Measurements from ENCODE around the gene VPS41.

VPS41 gene

GRCh38 chr7:38751416-38751815, 157.6 kb downstream of the VPS41 start:
- TF ChIP-seq CTCF (conservative IDR thresholded peaks at IDR 0.05), result no peak
- no peak for TF ChIP-seq ZFX (IDR thresholded peaks at IDR 0.05)
- H3K27ac ChIP-seq, result no peak overlapping the region

GRCh38 chr7:38748056-38748610, 160.9 kb downstream of the VPS41 start:
- no peak overlapping the region for H3K27ac ChIP-seq
- TF ChIP-seq ZFX (IDR thresholded peaks at IDR 0.05) (no peak), CTCF (conservative IDR thresholded peaks at IDR 0.05) (peak; percentile 91)

- no peak overlapping the region for H3K27ac ChIP-seq
- TF ChIP-seq CTCF (conservative IDR thresholded peaks at IDR 0.05) (no peak), ZFX (IDR thresholded peaks at IDR 0.05) (no peak)
Observed at GRCh38 chr7:38746438-38746837, 162.6 kb downstream of the VPS41 start.

GRCh38 chr7:38744746-38745145, 164.2 kb downstream of the VPS41 start:
- TF ChIP-seq CTCF (conservative IDR thresholded peaks at IDR 0.05) (no peak), ZFX (IDR thresholded peaks at IDR 0.05) (no peak)

GRCh38 chr7:38743899-38744298, 165.1 kb downstream of the VPS41 start:
- H3K27ac ChIP-seq, result no peak overlapping the region
- TF ChIP-seq ZFX (IDR thresholded peaks at IDR 0.05) (no peak), CTCF (conservative IDR thresholded peaks at IDR 0.05) (no peak)

More at GRCh38 chr7:38744746-38745145, 164.2 kb downstream of the VPS41 start:
- H3K27ac ChIP-seq, result no peak overlapping the region

- H3K27ac ChIP-seq, result no peak overlapping the region
- TF ChIP-seq CTCF (conservative IDR thresholded peaks at IDR 0.05) (no peak), ZFX (IDR thresholded peaks at IDR 0.05) (no peak)
Observed at GRCh38 chr7:38740041-38740440, 168.9 kb downstream of the VPS41 start.

- H3K27ac ChIP-seq, result no peak overlapping the region
- TF ChIP-seq ZFX (IDR thresholded peaks at IDR 0.05), result no peak
- TF ChIP-seq CTCF (conservative IDR thresholded peaks at IDR 0.05), result no peak
Observed at GRCh38 chr7:38736138-38736537, 172.9 kb downstream of the VPS41 start.
